ENCODE results near the gene GSX2. TPM values are rescaled to one million over a fixed set of nuclear protein-coding genes. Genes with fewer than 3 reads are reported as not detected.

Gene GSX2
- total and polyA plus RNA-seq, 10 of the 15 experiments (the other 5 are each of a cell fraction or from before 2014, with no cell fraction given): 0.04 to 0.58 (median 0.50) TPM; not detected in 5

- TF ChIP-seq HSF1 (IDR thresholded peaks at IDR 0.05; ENCODE audit: low read depth, low read length) (no peak), RELA (IDR thresholded peaks at IDR 0.05; ENCODE audit: borderline replicate concordance, partially characterized antibody) (no peak), CHD4 (IDR thresholded peaks at IDR 0.05) (no peak), HCFC1 (IDR thresholded peaks at IDR 0.05; ENCODE audit: low read length) (no peak)
Measured at GRCh38 chr4:54094451-54094850, 5.5 kb upstream of the GSX2 start (continued).

DNA sequence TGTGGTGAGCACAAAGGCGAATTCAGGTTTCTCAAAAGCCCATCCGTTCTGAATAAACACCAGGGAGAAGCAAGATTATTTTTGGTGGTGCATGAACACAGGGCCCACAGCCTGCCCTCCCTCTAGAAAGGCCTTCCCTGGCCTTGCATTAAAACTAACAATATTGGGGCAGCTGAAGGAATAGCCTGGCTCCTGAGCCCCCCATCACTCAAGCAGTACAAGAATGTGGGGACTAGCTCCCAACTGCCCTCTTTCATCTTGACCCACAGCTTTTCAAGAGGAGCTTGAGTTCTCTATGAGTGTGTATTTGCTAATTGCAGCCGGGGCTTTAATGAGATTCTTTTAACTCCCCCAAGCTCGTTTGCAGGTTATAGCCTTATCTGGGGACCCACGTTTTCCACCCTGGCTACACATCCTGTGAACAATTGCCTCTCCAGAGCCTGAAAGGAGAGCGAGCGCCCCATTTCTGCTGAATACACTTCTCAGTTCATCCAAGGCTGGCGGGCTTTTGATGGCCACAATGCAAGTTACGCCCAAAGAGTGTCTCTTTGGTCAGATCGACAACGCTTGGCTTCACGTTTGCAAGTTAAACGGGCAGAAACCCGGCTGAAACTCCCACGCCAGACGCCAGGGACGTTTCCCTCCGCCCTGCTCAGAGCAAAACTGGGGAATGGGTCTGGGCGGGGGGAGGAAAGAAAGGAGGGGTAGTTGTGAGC is 4.7 kb upstream of the GSX2 start:
- no peak overlapping the region for H3K27ac ChIP-seq (ENCODE audit: control insufficient read depth, insufficient read depth)
- FAIRE-seq (no peak), DNase-seq (ENCODE audit: low read depth, low spot score) (no peak), ATAC-seq (no peak)
- no TSS peak for BruUV-seq (replicated peaks)
- ChIA-PET POLR2A (no interaction called here), SMC1A (ENCODE audit: uncharacterized antibody, unreplicated experiment) (interaction anchor here (0.6 to 0.8 kb wide), 2 partner anchors 64 to 69 kb away, joined by 3 read pairs; no protein-coding TSS in a partner anchor), CTCF (no interaction called here), RAD21 (ENCODE audit: unreplicated experiment) (no interaction called here)
- H3K9ac ChIP-seq (ENCODE audit: control insufficient read depth, insufficient read depth, low read length): no peak overlapping the region
- H3K4me3 ChIP-seq: no peak overlapping the region
- peaks cover 8% of the 10 kb centered on the region for H3K4me1 ChIP-seq (ENCODE audit: control insufficient read depth, insufficient read depth, low read length)
- in situ Hi-C loops (cut with MboI): no loop called here
- H4K20me1 ChIP-seq (ENCODE audit: control insufficient read depth, insufficient read depth): no peaks in the 10 kb centered on the region
- H3K27me3 ChIP-seq (replicated peaks in 1 of 2; ENCODE audit: control insufficient read depth in 2 of 2, insufficient read depth in 2 of 2, low read length in 1 of 2): peaks cover 13 to 21% of the 10 kb centered on the region in 2 experiments
- H3K9me3 ChIP-seq (replicated peaks; ENCODE audit: control insufficient read depth, insufficient read depth, low read length): no peaks in the 10 kb centered on the region
- no peaks in the 10 kb centered on the region for H3K36me3 ChIP-seq (ENCODE audit: control insufficient read depth in 2 of 2, insufficient read depth in 2 of 2, low read length in 1 of 2)
- H3K79me2 ChIP-seq (ENCODE audit: control insufficient read depth, insufficient read depth, low read length): no peaks in the 10 kb centered on the region
- 21% methylated on average over 17 of the region's 19 CpGs for WGBS (ENCODE audit: insufficient coverage, insufficient replicate concordance, low lambda C conversion rate, missing lambda C conversion rate)
- no peak overlapping the region for H3K4me2 ChIP-seq (ENCODE audit: control insufficient read depth, insufficient read depth)
- no peak overlapping the region for H2AFZ ChIP-seq (ENCODE audit: control insufficient read depth, low read depth, low read length)
- intact Hi-C loops (cut with micrococcal nuclease; ENCODE audit: unreplicated experiment): no loop called here
- TF ChIP-seq, protein P1, sequence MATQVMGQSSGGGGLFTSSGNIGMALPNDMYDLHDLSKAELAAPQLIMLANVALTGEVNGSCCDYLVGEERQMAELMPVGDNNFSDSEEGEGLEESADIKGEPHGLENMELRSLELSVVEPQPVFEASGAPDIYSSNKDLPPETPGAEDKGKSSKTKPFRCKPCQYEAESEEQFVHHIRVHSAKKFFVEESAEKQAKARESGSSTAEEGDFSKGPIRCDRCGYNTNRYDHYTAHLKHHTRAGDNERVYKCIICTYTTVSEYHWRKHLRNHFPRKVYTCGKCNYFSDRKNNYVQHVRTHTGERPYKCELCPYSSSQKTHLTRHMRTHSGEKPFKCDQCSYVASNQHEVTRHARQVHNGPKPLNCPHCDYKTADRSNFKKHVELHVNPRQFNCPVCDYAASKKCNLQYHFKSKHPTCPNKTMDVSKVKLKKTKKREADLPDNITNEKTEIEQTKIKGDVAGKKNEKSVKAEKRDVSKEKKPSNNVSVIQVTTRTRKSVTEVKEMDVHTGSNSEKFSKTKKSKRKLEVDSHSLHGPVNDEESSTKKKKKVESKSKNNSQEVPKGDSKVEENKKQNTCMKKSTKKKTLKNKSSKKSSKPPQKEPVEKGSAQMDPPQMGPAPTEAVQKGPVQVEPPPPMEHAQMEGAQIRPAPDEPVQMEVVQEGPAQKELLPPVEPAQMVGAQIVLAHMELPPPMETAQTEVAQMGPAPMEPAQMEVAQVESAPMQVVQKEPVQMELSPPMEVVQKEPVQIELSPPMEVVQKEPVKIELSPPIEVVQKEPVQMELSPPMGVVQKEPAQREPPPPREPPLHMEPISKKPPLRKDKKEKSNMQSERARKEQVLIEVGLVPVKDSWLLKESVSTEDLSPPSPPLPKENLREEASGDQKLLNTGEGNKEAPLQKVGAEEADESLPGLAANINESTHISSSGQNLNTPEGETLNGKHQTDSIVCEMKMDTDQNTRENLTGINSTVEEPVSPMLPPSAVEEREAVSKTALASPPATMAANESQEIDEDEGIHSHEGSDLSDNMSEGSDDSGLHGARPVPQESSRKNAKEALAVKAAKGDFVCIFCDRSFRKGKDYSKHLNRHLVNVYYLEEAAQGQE (IDR thresholded peaks at IDR 0.05; ENCODE audit: low read depth, low read length): no peak
- TF ChIP-seq ZNF207 (IDR thresholded peaks at IDR 0.05; ENCODE audit: borderline replicate concordance) (no peak), BCLAF1 (IDR thresholded peaks at IDR 0.05) (no peak), ATF7 (IDR thresholded peaks at IDR 0.05; ENCODE audit: low read depth) (no peak), SREBF1 (IDR thresholded peaks at IDR 0.05; ENCODE audit: low read length) (no peak), KAT2A (conservative IDR thresholded peaks at IDR 0.05; ENCODE audit: control insufficient read depth, low read depth, low read length) (no peak), RELA (IDR thresholded peaks at IDR 0.05; ENCODE audit: borderline replicate concordance, partially characterized antibody) (no peak), WRNIP1 (IDR thresholded peaks at IDR 0.05; ENCODE audit: borderline replicate concordance, low read depth, low read length) (no peak), SMARCA5 (IDR thresholded peaks at IDR 0.05) (no peak), SIX5 (IDR thresholded peaks at IDR 0.05; ENCODE audit: low read depth, low read length, severe bottlenecking) (no peak), ZNF24 (IDR thresholded peaks at IDR 0.05) (no peak), MEF2A (IDR thresholded peaks at IDR 0.05; ENCODE audit: insufficient read depth, low read depth, low read length) (no peak), POLR2AphosphoS2 (IDR thresholded peaks at IDR 0.05; ENCODE audit: low read depth, low read length) (no peak)
